Subcutaneous adipose tissue (tissue), 4 donors: ENCODE results near the gene DHRSX. TPM values are rescaled to one million over a fixed set of nuclear protein-coding genes. Genes with fewer than 3 reads are reported as not detected.

Source experiments
- total RNA-seq, 4 donors: library from RNA; depleted of rRNA; stranded (reverse); fragments of >200 nt; gene quantifications; one replicate each; pipeline ENCODE4 v1.1.0, GENCODE V29; 2016
- TF ChIP-seq, protein P1 (sequence below): fragments of 450-650 bp; IDR thresholded peaks from one replicate; pipeline ENCODE4 v1.5.1; 2016; ENCODE audit warnings: low read depth, mild to moderate bottlenecking, control low read depth, antibody characterized with exemption, moderate library complexity

Gene DHRSX
- total RNA-seq, 4 donors from 2014 or later = 17.0 to 34.2 (median 24.5) TPM

DNA sequence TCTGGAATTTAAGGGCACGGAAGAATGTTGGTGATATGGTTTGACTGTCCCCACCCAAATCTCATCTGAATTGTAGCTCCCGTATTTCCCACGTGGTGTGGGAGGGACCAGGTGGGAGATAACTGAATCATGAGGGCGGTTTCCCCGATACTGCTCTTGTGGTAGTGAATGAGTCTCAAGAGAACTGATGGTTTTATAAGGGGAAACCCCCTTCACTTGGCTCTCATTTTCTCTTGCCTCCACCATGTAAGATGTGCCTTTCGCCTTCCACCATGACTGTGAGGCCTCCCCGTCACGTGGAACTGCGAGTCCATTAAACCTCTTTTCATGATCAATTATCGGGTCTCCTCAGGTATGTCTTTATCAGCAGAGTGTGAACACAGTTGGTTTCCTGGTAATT lies 25.6 kb upstream of the DHRSX start:
- TF ChIP-seq, protein P1, sequence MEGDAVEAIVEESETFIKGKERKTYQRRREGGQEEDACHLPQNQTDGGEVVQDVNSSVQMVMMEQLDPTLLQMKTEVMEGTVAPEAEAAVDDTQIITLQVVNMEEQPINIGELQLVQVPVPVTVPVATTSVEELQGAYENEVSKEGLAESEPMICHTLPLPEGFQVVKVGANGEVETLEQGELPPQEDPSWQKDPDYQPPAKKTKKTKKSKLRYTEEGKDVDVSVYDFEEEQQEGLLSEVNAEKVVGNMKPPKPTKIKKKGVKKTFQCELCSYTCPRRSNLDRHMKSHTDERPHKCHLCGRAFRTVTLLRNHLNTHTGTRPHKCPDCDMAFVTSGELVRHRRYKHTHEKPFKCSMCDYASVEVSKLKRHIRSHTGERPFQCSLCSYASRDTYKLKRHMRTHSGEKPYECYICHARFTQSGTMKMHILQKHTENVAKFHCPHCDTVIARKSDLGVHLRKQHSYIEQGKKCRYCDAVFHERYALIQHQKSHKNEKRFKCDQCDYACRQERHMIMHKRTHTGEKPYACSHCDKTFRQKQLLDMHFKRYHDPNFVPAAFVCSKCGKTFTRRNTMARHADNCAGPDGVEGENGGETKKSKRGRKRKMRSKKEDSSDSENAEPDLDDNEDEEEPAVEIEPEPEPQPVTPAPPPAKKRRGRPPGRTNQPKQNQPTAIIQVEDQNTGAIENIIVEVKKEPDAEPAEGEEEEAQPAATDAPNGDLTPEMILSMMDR = no peak

DNA sequence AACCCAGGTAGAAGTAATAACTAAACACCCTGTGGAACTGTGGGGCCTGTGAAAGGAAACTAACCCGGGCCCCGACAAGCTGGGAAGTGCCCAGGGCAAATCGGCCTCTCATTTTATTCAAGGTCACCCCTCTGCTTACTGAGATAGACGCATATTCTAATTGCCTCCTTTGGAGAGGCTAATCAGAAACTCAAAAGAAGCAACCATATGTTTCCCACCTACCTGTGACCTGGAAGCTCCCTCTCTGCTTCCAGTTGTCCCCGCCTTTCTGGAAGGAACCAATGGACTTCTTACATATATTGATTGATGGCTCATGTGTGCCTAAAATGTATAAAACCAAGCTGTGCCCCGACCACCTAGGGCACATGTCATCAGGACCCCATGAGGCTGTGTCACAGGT lies 23.1 kb upstream of the DHRSX start:
- TF ChIP-seq, protein P1 = no peak

DNA sequence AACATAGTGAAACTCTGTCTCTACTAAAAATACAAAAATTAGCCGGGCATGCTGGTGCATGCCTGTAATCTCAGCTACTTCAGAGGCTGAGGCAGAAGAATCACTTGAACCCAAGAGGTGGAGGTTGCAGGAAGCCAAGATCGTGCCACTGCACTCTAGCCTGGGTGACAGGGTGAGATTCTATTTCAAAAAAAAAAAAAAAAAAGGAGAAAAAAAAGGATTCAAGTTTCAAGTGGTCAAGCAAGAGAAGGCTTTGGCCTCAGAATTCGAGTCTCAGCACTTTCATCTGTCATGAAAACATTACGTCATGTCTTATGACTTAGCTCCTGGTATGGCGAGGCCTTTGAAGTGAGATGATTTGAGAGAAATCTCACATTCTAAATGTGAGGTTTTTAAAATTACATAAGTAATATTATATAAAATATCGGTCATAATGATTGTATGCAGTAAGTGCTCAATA lies 21.2 kb upstream of the DHRSX start:
- TF ChIP-seq, protein P1 = no peak

DNA sequence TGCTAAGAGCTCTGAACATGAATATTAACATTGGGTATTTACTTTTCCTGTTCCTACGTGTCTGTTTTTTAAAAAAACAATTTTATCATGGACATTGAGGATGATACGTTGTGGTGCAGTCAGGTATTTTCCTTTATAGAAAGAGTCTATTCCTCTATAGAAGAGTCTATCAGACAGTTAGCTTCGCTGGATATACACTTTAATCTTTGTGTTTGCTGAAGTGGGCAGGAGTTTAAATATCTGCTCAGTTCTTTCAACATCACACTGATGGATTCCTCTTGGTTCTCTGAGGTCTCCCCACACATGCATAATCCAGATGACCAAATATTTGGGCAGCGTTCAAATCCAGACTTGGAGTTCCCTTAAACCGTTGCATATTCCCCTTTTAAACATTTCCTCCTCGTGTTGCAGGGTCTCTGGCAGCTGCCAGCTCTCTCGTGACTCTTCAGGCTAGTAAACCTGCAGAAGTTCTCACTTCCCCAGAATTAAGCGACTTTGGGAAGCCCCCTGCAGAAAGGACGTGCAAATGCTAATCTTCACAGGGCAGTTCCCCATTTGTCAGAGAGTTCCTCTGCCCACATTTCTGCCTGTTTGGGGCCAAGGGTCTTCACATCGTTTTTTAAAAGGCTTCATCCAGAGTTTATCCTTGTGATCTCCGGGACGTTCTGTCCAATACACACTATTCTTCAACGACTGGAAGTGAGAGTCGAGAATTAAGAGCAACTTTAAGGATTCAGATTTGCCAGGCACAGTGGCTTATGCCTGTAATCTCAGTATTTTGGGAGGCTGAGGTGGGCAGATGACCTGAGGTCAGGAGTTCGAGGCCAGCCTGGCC lies 20.5 kb upstream of the DHRSX start:
- TF ChIP-seq, protein P1 = no peak

DNA sequence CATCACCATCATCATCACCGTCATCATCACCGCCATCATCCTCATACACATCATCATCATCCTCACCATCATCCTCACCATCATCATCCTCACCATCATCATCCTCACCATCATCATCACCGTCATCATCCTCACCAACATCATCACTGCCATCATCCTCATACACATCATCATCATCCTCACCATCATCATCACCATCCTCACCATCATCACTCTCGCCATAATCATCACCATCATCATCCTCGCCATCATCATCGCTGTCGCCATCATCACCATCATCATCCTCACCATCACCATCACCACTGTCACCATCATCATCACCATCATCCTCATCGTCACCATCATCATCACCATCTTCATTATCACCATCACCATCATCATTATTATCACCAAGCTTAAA lies 19.8 kb upstream of the DHRSX start:
- TF ChIP-seq, protein P1 = no peak

DNA sequence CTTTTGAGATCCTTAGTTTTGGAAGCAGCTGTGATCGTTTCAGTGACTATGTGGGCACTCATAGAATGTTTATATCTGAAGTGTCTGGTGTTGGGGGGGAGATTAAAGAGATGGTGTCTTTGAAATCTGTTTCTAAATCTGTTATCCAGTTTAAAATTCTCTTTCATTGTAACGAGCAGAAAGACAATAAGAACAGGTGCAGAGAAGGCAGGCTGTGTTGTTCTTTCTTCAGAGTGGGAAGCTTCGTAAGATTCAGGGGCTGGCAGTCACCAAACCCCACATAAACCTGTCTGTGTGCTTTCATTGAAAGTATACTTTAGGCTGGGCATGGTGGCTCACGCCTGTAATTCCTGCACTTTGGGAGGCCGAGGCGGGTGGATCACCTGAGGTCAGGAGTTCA lies 16.3 kb upstream of the DHRSX start:
- TF ChIP-seq, protein P1 = no peak

DNA sequence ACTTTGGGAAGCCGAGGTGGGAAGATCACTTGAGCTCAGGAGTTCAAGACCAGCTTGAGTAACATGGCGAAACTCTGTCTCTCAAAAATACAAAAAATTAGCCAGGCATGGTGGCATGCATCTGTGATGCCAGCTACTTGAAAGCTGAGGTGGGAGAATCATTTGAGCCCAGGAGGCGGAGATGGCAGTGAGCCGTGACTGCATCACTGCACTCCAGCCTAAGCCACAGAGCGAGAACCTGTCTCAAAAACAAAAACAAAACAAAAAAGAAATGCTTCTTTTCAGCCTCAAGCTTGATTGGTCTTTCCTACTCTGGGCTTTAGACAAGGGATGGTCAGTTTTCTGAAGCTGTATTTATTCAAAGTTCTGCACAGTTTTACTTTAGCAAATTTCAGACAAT lies 15.8 kb upstream of the DHRSX start:
- TF ChIP-seq, protein P1 = no peak
